Fibroblast of the aortic adventitia (primary cell): Measurements from ENCODE around the gene FAM111B. TPM values are rescaled to one million over a fixed set of nuclear protein-coding genes. Genes with fewer than 3 reads are reported as not detected.
A peak's percentile ranks its signal among the peaks of the same experiment; 100 is the strongest.
"Not testable (repeated sequence)": the region's sequence is repeated elsewhere in the genome, so short reads cannot be mapped to it uniquely, and the experiment has no call there.

Experiments
- DNase-seq: peaks from one replicate; pipeline ENCODE4 v3.0.0-alpha.2; 2010; ENCODE audit warnings: low read depth
- H3K4me3 ChIP-seq: 2 replicates; pipeline ENCODE4 v1.5.1; 2011; ENCODE audit warnings: low read depth, mild to moderate bottlenecking, control low read depth, low read length, moderate library complexity
- total RNA-seq: library from RNA; depleted of rRNA; stranded (reverse); fragments of >200 nt; gene quantifications from 2 replicates; pipeline ENCODE4 v1.2.3, GENCODE V29; 2012; ENCODE audit warnings: low replicate concordance
- TF ChIP-seq, protein P1 (sequence below): IDR thresholded peaks from 2 replicates; pipeline ENCODE4 v1.5.1; 2011; ENCODE audit warnings: mild to moderate bottlenecking, low read length, control low read depth, inconsistent platforms; ENCODE audit not compliant: insufficient read depth

FAM111B gene
- 0.41 and 42.9 TPM in 2 replicates for total RNA-seq

- DNase-seq: peak; percentile 91
- H3K4me3 ChIP-seq: peak within 1 kb of the TSS; percentile 72
- TF ChIP-seq, protein P1, sequence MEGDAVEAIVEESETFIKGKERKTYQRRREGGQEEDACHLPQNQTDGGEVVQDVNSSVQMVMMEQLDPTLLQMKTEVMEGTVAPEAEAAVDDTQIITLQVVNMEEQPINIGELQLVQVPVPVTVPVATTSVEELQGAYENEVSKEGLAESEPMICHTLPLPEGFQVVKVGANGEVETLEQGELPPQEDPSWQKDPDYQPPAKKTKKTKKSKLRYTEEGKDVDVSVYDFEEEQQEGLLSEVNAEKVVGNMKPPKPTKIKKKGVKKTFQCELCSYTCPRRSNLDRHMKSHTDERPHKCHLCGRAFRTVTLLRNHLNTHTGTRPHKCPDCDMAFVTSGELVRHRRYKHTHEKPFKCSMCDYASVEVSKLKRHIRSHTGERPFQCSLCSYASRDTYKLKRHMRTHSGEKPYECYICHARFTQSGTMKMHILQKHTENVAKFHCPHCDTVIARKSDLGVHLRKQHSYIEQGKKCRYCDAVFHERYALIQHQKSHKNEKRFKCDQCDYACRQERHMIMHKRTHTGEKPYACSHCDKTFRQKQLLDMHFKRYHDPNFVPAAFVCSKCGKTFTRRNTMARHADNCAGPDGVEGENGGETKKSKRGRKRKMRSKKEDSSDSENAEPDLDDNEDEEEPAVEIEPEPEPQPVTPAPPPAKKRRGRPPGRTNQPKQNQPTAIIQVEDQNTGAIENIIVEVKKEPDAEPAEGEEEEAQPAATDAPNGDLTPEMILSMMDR: peak; percentile 1
These were observed at the start of gene FAM111B for GRCh38 chr11:59106363-59107336. FAM111B (plus strand) TSS chr11:59107237; CDS start chr11:59109626, 2,389 bp downstream.

- TF ChIP-seq, protein P1: peak; percentile 74
- peak; percentile 87 for DNase-seq
- H3K4me3 ChIP-seq: peak overlapping the region; percentile 22
These were observed 48.7 kb upstream of the FAM111B start for GRCh38 chr11:59058120-59059033.

- not testable (repeated sequence) for H3K4me3 ChIP-seq, DNase-seq
These were observed 46.9 kb upstream of the FAM111B start for GRCh38 chr11:59060096-59060495.

- TF ChIP-seq, protein P1: no peak
- no peak for DNase-seq
- H3K4me3 ChIP-seq: no peak overlapping the region
These were observed 44.2 kb upstream of the FAM111B start for GRCh38 chr11:59062602-59063529.

DNA sequence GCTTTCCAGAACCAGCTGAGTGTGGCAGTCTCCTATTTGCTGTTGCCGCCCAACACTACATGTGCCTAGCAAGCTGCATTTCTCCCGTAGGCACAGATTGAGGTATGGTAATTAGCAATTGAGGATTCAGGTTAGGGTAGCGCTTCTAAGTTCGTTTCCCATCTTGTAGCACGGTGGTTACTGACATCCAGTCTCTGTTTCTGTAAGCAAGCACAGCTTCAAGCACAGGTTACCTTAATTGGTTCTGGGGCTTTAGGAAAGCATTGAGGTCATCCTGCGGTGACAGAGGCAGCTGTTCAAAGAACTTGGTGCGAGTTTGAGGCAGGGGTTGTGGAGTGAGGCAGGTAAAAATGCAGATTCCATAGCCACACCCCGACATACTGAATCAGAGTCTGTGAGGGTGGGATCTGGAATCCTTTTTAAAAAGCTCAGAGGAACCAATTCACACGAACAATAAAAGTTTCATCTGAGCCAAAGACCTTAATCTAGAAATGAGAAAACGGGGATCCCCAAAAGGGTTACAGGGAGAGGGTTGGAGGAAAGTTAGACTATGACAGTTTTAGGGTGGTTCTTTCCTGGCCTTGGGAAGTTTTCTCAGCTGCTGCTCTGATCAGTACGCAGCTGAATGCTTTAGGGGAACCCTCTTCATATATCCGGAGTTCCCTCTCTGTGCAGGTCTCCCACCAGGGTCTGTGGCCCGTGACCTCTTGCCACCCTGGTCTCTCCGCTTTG lies 42.9 kb upstream of the FAM111B start:
- H3K4me3 ChIP-seq, DNase-seq: not testable (repeated sequence)

DNA sequence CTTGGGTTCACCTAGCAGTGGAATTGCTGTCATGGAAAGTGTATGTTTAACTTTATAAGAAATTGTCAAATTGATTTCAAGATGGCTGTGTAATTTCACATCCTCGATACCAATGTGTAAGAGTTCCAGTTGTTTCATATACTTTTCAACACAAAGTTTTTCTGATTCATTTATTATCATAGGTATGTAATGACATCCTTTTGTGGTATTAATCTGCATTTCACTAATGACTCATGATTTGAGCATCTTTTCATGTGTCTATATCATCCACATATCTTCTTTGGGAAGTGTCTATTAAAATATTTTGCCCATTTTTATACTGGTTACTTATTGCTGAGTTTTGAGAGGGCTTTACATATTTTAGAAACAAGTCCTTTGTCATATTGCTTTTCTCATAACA lies 38.0 kb upstream of the FAM111B start:
- DNase-seq: no peak
- H3K4me3 ChIP-seq: no peak overlapping the region
- TF ChIP-seq, protein P1: no peak
